Lung (tissue), 12 donors: ENCODE results near the gene RNF20. TPM values are rescaled to one million over a fixed set of nuclear protein-coding genes. Genes with fewer than 3 reads are reported as not detected.

ENCODE experiments used
- ATAC-seq: fragments of 200-7000 bp; cut with Tn5 transposase; one replicate; pipeline ENCODE4 v1.9.1; 2020; ENCODE audit warnings: moderate number of reproducible peaks; ENCODE audit not compliant: insufficient read depth, low FRiP score
- DNase-seq, 3 donors: peaks; one replicate each; pipeline ENCODE4 v3.0.0-alpha.2; 2013 to 2017
- H3K27ac ChIP-seq, 2 donors: one replicate each; pipeline ENCODE4 v1.5.1; 2013; ENCODE audit warnings: mild to moderate bottlenecking in 2 of 2, moderate library complexity in 2 of 2, control low read depth in 1 of 2, inconsistent platforms in 1 of 2, low read depth in 1 of 2, low read length in 1 of 2
- H3K27me3 ChIP-seq, 3 donors: one replicate each; pipeline ENCODE4 v1.5.1; 2013; ENCODE audit warnings: low read length in 2 of 3; ENCODE audit not compliant: control insufficient read depth in 3 of 3, insufficient read depth in 3 of 3
- H3K36me3 ChIP-seq, 4 donors: one replicate each; pipeline ENCODE4 v1.5.1; 2013; ENCODE audit warnings: low read length in 4 of 4, mild to moderate bottlenecking in 1 of 4, moderate library complexity in 1 of 4; ENCODE audit not compliant: control insufficient read depth in 4 of 4, insufficient read depth in 4 of 4
- H3K4me1 ChIP-seq, 5 donors: one replicate each; pipeline ENCODE4 v1.5.1; 2013; ENCODE audit warnings: low read length in 5 of 5, mild to moderate bottlenecking in 2 of 5, moderate library complexity in 1 of 5; ENCODE audit not compliant: control insufficient read depth in 5 of 5, insufficient read depth in 5 of 5
- H3K4me3 ChIP-seq: one replicate; pipeline ENCODE4 v1.5.1; 2013; ENCODE audit warnings: mild to moderate bottlenecking, control low read depth, moderate library complexity
- H3K9ac ChIP-seq, 2 donors: one replicate each; pipeline ENCODE4 v1.5.1; 2013; ENCODE audit warnings: low read length in 2 of 2, control low read depth in 1 of 2; ENCODE audit not compliant: insufficient read depth in 1 of 2
- H3K9me3 ChIP-seq, 4 donors: one replicate each; pipeline ENCODE4 v1.5.1; 2013; ENCODE audit warnings: low read length in 3 of 4, mild to moderate bottlenecking in 1 of 4, moderate library complexity in 1 of 4; ENCODE audit not compliant: control insufficient read depth in 4 of 4, insufficient read depth in 3 of 4
- CTCF ChIP-seq: IDR thresholded peaks from 2 replicates; pipeline ENCODE4 v1.5.1; 2012; ENCODE audit warnings: mild to moderate bottlenecking; ENCODE audit errors: control extremely low read depth, extremely low read depth
- WGBS, 2 donors: extraction: QIAGEN DNeasy Blood & Tissue Kit; methylation state at CpG; one replicate each; pipeline ENCODE4 v1.1.7; 2013; 5-methylcytosine and 5-hydroxymethylcytosine counted together
- polyA plus RNA-seq, 2 donors: library from polyadenylated mRNA; stranded (reverse); fragments of 200-250 nt; gene quantifications; one replicate each; pipeline ENCODE4 v1.2.1, GENCODE V29; 2013
- total RNA-seq, 2 donors: library from RNA; depleted of rRNA in 1 of 2; stranded (reverse); fragments of >200 nt in 1 of 2; gene quantifications; one replicate each; pipeline ENCODE4 v1.2.1, GENCODE V29; 2014 to 2021
- donor health status: control.
- donor health status: control.
- donor health status: Bipolar disorder and iron deficiency.
- donor health status: healthy.
- donor health status: DM: yes; HTN: yes; CAD: no.

The RNF20 gene
- total and polyA plus RNA-seq, 4 donors: 9.3 to 38.5 (median 23.0) TPM

- H3K27ac ChIP-seq: no peak overlapping the region
- peaks cover 0 to 2% (median under 1%) of the 10 kb centered on the region in 4 donors for H3K9me3 ChIP-seq
- H3K27me3 ChIP-seq: no peaks in the 10 kb centered on the region
- 91 to 95% methylated on average over 1 of the region's 1 CpG for WGBS, 2 donors
- H3K9ac ChIP-seq: no peak overlapping the region
- peaks cover 18 to 58% (median 38%) of the 10 kb centered on the region in 4 donors for H3K36me3 ChIP-seq
- no peak for ATAC-seq
- no peak for DNase-seq
- H3K4me3 ChIP-seq: no peak overlapping the region
- TF ChIP-seq CTCF: no peak
- H3K4me1 ChIP-seq: no peaks in the 10 kb centered on the region
These were observed 29.3 kb downstream of the RNF20 start for GRCh38 chr9:101562966-101563365.

DNA sequence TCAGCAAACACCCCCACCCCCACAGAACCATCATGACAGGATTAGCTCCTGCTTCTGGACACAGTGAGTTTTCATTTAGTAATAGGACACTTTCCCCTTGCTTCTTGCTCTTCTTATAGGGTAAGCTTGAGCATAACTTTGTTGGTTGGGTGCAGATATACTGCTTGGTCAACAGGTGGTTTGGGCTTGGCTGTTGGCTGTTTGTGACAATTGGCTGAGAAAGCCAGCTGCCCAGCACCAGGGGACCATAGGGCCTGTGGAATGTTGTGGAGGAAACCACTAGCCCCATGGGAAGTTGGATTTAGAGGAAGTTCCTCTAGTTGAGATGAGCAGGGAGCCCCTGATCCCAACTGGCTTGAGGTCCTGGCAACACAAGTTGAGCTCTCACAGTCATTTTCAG lies 30.6 kb downstream of the RNF20 start:
- ATAC-seq (no peak), DNase-seq (no peak)
- H3K4me1 ChIP-seq: no peaks in the 10 kb centered on the region
- H3K36me3 ChIP-seq: peaks cover 18 to 54% (median 33%) of the 10 kb centered on the region in 4 donors
- TF ChIP-seq CTCF: no peak
- H3K27ac ChIP-seq: no peak overlapping the region
- peaks cover 0 to 2% (median 0%) of the 10 kb centered on the region in 4 donors for H3K9me3 ChIP-seq
- H3K27me3 ChIP-seq: no peaks in the 10 kb centered on the region
- H3K4me3 ChIP-seq: no peak overlapping the region
- no peak overlapping the region for H3K9ac ChIP-seq

DNA sequence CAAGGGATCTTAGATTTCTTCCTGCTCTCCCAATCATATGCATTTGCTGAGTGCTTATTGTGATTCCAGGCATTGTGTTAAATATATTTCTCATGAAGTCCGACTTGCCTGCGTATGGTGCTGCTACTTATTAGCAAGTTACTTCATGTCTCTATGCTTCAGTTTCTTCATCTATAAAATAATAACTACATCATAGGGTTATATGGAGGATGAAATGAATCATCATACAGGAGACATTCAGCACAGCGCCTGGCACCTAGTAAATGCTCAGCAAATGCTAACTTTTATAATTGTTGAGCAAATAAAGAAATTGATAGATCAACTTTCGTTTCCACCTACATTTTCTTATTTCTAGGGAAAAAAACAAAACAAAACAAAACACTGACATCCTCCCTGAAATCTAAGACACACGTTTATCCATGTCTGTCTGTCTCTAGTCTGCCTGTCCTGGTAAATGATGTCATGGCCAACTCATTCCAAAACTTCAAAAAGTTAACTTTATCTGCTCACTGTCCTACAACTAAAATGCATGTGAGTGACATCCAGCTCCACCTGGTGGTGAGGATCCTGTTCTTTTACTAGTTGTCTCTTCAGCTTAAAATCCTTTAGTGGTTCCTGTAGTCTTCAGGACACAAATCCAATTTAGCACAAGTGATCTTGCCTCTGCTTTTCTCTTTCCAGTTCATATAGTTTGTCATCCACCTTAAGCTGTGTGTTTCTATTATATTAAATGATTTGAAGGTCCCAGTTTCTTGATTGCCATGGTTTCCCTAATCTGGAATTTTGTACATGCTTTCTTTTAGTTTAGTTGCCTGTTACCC lies 33.5 kb downstream of the RNF20 start:
- H3K27me3 ChIP-seq: no peaks in the 10 kb centered on the region
- DNase-seq (peak in 1 of 3 donors; percentile 22), ATAC-seq (no peak)
- no peak overlapping the region for H3K4me3 ChIP-seq
- 91 to 95% methylated on average over 5 of the region's 5 CpGs for WGBS, 2 donors
- no peak overlapping the region for H3K27ac ChIP-seq
- H3K9ac ChIP-seq: no peak overlapping the region
- no peak for TF ChIP-seq CTCF
- no peaks in the 10 kb centered on the region for H3K4me1 ChIP-seq
- H3K9me3 ChIP-seq: no peaks in the 10 kb centered on the region
- H3K36me3 ChIP-seq: peaks cover 8 to 35% (median 23%) of the 10 kb centered on the region in 4 donors
